HepG2 (cell line): ENCODE measurements around the gene MCTS1. TPM values are rescaled to one million over a fixed set of nuclear protein-coding genes. Genes with fewer than 3 reads are reported as not detected.
A peak's percentile ranks its signal among the peaks of the same experiment; 100 is the strongest.

Experiments
- BORCS8-MEF2B ChIP-seq: sonication (generic); formaldehyde crosslinking; IDR thresholded peaks from 2 replicates; pipeline ENCODE4 v1.8.0; 2022; ENCODE audit warnings: mild to moderate bottlenecking, missing genetic modification reagents
- GLI4 ChIP-seq: sonication (generic); formaldehyde crosslinking; IDR thresholded peaks from 2 replicates; pipeline ENCODE4 v1.5.1; 2020; ENCODE audit warnings: missing genetic modification reagents, mild to moderate bottlenecking, moderate library complexity, borderline replicate concordance
- RNF2 ChIP-seq: fragments of 450-650 bp; conservative IDR thresholded peaks from 2 replicates; pipeline ENCODE4 v1.6.1; 2016; ENCODE audit warnings: low read depth
- SETDB1 ChIP-seq: sonication (generic); formaldehyde crosslinking; IDR thresholded peaks from 2 replicates; pipeline ENCODE4 v1.5.1; 2020; ENCODE audit warnings: missing genetic modification reagents, mild to moderate bottlenecking, borderline replicate concordance
- ZNF180 ChIP-seq: sonication (generic); formaldehyde crosslinking; IDR thresholded peaks from 2 replicates; pipeline ENCODE4 v1.4.0; 2020; ENCODE audit warnings: low read depth, missing genetic modification reagents, borderline replicate concordance
- ZNF501 ChIP-seq: sonication (generic); formaldehyde crosslinking; IDR thresholded peaks from 2 replicates; pipeline ENCODE4 v1.5.1; 2020; ENCODE audit warnings: mild to moderate bottlenecking, moderate library complexity, missing genetic modification reagents
- polyA plus RNA-seq, 8 experiments: library from polyadenylated mRNA; depleted of rRNA in 3 of 8; stranded (reverse) in 7 of 8; unstranded in 1 of 8; fragments of >200 nt; fragmentation: Illumina TruSeq in 4 of 8; extraction: Trizol in 4 of 8; gene quantifications; 2 replicates each; pipeline versions ENCODE4 v1.2.1 to v1.2.3, GENCODE V29; 2011 to 2016; ENCODE audit warnings: low read depth in 4 of 8, missing spikeins in 1 of 8, mixed read lengths in 1 of 8; ENCODE audit not compliant: insufficient read depth in 1 of 8
- total RNA-seq, 5 experiments: library from RNA; depleted of rRNA; stranded (reverse); fragments of >200 nt; fragmentation: Illumina TruSeq; extraction: Trizol; gene quantifications; 2 replicates each; pipeline ENCODE4 v1.2.3, GENCODE V29; 2016; ENCODE audit warnings: low read depth in 1 of 5
- TF ChIP-seq, protein P1 (sequence below): sonication (generic); formaldehyde crosslinking; IDR thresholded peaks from 2 replicates; pipeline ENCODE4 v1.4.0; 2020; ENCODE audit warnings: mild to moderate bottlenecking, missing genetic modification reagents
- TF ChIP-seq, protein P2 (sequence below): sonication (generic); formaldehyde crosslinking; IDR thresholded peaks from 2 replicates; pipeline ENCODE4 v1.4.0; 2020; ENCODE audit warnings: missing genetic modification reagents; ENCODE audit errors: not compliant biosample characterization
- TF ChIP-seq, protein P3 (sequence below): sonication (generic); formaldehyde crosslinking; IDR thresholded peaks from 2 replicates; pipeline ENCODE4 v1.9.0; 2021; ENCODE audit warnings: mild to moderate bottlenecking, missing genetic modification reagents

The MCTS1 gene
- total and polyA plus RNA-seq, 2 of the 13 experiments (the other 11 are each of a cell fraction or from before 2014, with no cell fraction given): 30.1 to 59.0 TPM

DNA sequence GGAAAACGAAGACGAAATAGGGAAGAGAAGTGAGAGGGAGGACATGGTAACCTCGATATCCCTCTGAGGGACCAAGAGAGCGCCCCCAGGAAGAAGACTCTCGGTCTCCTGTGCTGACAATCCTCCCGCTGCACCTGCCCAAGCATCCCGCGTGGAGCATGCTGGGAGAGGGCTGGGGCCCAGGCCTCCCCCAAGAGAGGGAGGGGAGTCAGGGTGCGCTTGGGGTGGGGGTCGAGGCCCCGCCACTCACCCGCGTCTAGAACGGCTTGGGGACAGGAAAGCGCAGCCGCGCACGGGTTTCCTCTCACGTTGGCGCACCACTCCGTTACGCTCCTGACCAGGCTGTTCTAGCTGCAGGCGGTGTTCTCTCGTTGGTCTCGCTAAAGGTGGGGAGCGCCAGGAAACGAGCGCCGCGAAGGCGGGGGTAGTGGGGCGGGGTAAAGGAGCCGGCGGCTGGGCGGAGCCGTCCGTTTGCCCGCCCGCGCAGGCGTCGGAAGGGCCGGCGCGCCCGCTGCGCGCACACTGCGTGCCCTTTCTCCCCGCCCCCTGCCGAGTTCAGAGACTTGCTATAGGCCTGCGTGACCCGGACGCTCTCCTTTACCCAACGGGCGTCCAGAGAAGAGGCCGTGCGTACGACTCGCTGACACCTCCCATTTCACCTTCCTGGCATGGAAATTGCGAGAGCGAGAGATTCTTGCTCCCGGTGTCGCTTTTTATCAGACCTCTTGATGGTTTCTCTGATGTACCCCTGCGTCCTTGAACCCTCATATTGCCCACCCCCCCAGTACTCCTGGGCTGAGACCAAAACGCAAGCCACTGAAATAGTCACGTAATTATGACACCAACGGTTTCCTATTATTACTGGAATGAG, 26.0 kb downstream of the MCTS1 start, which contains the start of gene C1GALT1C1 (continued):
- TF ChIP-seq, protein P1, sequence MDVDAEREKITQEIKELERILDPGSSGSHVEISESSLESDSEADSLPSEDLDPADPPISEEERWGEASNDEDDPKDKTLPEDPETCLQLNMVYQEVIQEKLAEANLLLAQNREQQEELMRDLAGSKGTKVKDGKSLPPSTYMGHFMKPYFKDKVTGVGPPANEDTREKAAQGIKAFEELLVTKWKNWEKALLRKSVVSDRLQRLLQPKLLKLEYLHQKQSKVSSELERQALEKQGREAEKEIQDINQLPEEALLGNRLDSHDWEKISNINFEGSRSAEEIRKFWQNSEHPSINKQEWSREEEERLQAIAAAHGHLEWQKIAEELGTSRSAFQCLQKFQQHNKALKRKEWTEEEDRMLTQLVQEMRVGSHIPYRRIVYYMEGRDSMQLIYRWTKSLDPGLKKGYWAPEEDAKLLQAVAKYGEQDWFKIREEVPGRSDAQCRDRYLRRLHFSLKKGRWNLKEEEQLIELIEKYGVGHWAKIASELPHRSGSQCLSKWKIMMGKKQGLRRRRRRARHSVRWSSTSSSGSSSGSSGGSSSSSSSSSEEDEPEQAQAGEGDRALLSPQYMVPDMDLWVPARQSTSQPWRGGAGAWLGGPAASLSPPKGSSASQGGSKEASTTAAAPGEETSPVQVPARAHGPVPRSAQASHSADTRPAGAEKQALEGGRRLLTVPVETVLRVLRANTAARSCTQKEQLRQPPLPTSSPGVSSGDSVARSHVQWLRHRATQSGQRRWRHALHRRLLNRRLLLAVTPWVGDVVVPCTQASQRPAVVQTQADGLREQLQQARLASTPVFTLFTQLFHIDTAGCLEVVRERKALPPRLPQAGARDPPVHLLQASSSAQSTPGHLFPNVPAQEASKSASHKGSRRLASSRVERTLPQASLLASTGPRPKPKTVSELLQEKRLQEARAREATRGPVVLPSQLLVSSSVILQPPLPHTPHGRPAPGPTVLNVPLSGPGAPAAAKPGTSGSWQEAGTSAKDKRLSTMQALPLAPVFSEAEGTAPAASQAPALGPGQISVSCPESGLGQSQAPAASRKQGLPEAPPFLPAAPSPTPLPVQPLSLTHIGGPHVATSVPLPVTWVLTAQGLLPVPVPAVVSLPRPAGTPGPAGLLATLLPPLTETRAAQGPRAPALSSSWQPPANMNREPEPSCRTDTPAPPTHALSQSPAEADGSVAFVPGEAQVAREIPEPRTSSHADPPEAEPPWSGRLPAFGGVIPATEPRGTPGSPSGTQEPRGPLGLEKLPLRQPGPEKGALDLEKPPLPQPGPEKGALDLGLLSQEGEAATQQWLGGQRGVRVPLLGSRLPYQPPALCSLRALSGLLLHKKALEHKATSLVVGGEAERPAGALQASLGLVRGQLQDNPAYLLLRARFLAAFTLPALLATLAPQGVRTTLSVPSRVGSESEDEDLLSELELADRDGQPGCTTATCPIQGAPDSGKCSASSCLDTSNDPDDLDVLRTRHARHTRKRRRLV (CRISPR knock-in tag): 0 out of 2 replicates have a peak, but pooled peaks have one; percentile 46
- TF ChIP-seq, protein P2, sequence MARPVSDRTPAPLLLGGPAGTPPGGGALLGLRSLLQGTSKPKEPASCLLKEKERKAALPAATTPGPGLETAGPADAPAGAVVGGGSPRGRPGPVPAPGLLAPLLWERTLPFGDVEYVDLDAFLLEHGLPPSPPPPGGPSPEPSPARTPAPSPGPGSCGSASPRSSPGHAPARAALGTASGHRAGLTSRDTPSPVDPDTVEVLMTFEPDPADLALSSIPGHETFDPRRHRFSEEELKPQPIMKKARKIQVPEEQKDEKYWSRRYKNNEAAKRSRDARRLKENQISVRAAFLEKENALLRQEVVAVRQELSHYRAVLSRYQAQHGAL: no peak
- TF ChIP-seq ZNF501 (CRISPR knock-in tag) (peak; percentile 38; the same call in 1 of the 2 replicates), ZNF180 (CRISPR knock-in tag) (no peak), BORCS8-MEF2B (CRISPR knock-in tag) (no peak), RNF2 (no peak), GLI4 (CRISPR knock-in tag) (no peak), SETDB1 (CRISPR knock-in tag) (no peak)
- TF ChIP-seq, protein P3, sequence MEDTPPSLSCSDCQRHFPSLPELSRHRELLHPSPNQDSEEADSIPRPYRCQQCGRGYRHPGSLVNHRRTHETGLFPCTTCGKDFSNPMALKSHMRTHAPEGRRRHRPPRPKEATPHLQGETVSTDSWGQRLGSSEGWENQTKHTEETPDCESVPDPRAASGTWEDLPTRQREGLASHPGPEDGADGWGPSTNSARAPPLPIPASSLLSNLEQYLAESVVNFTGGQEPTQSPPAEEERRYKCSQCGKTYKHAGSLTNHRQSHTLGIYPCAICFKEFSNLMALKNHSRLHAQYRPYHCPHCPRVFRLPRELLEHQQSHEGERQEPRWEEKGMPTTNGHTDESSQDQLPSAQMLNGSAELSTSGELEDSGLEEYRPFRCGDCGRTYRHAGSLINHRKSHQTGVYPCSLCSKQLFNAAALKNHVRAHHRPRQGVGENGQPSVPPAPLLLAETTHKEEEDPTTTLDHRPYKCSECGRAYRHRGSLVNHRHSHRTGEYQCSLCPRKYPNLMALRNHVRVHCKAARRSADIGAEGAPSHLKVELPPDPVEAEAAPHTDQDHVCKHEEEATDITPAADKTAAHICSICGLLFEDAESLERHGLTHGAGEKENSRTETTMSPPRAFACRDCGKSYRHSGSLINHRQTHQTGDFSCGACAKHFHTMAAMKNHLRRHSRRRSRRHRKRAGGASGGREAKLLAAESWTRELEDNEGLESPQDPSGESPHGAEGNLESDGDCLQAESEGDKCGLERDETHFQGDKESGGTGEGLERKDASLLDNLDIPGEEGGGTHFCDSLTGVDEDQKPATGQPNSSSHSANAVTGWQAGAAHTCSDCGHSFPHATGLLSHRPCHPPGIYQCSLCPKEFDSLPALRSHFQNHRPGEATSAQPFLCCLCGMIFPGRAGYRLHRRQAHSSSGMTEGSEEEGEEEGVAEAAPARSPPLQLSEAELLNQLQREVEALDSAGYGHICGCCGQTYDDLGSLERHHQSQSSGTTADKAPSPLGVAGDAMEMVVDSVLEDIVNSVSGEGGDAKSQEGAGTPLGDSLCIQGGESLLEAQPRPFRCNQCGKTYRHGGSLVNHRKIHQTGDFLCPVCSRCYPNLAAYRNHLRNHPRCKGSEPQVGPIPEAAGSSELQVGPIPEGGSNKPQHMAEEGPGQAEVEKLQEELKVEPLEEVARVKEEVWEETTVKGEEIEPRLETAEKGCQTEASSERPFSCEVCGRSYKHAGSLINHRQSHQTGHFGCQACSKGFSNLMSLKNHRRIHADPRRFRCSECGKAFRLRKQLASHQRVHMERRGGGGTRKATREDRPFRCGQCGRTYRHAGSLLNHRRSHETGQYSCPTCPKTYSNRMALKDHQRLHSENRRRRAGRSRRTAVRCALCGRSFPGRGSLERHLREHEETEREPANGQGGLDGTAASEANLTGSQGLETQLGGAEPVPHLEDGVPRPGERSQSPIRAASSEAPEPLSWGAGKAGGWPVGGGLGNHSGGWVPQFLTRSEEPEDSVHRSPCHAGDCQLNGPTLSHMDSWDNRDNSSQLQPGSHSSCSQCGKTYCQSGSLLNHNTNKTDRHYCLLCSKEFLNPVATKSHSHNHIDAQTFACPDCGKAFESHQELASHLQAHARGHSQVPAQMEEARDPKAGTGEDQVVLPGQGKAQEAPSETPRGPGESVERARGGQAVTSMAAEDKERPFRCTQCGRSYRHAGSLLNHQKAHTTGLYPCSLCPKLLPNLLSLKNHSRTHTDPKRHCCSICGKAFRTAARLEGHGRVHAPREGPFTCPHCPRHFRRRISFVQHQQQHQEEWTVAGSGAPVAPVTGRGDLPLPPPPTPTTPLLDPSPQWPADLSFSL (CRISPR knock-in tag): no peak
